Activated CD8-positive, alpha-beta T cell treated with anti-CD3 and anti-CD28 coated beads for 36 hours (primary cell): ENCODE results near the gene CTSZ. TPM values are rescaled to one million over a fixed set of nuclear protein-coding genes. Genes with fewer than 3 reads are reported as not detected.

Source experiments
- ATAC-seq: fragments of 200-7000 bp; cut with Tn5 transposase; one replicate; pipeline ENCODE4 v1.10.0; 2021; ENCODE audit warnings: mild to moderate bottlenecking, moderate library complexity
- CTCF ChIA-PET: fragments of 350-600 bp; sonication (Branson Sonifier 250); formaldehyde crosslinking; loops from one replicate; lab custom pipeline; 2021; ENCODE audit warnings: antibody characterized with exemption; lab: Charles Lee
- POLR2A ChIA-PET: fragments of 350-600 bp; sonication (Branson Sonifier 250); formaldehyde crosslinking; loops from one replicate; lab custom pipeline; 2021; ENCODE audit warnings: antibody characterized with exemption; lab: Charles Lee
- DNase-seq: peaks from one replicate; pipeline ENCODE4 v3.0.0-alpha.2; 2020
- H3K27ac Mint-ChIP-seq: one replicate; pipeline ENCODE4 v1.8.0; 2021; ENCODE audit warnings: mild to moderate bottlenecking, mixed read lengths
- H3K27me3 Mint-ChIP-seq: one replicate; pipeline ENCODE4 v1.8.0; 2021; ENCODE audit warnings: mixed read lengths
- H3K36me3 Mint-ChIP-seq: one replicate; pipeline ENCODE4 v1.8.0; 2021; ENCODE audit warnings: low read depth, mixed read lengths
- H3K4me1 Mint-ChIP-seq: one replicate; pipeline ENCODE4 v1.8.0; 2021; ENCODE audit warnings: low read depth, mixed read lengths
- H3K4me3 Mint-ChIP-seq: one replicate; pipeline ENCODE4 v1.8.0; 2021; ENCODE audit warnings: mild to moderate bottlenecking, moderate library complexity, mixed read lengths
- H3K9me3 Mint-ChIP-seq: one replicate; pipeline ENCODE4 v1.8.0; 2021; ENCODE audit warnings: mixed read lengths
- CTCF ChIP-seq: fragments of 200-600 bp; IDR thresholded peaks from one replicate; pipeline ENCODE4 v1.8.0; 2022; ENCODE audit warnings: antibody characterized with exemption, mild to moderate bottlenecking
- intact Hi-C: fragments of 100-400 bp; cut with micrococcal nuclease; formaldehyde crosslinking; loops from one replicate; pipeline ENCODE4 v1.10.0; 2022
- total RNA-seq, 2 experiments: library from RNA; stranded (reverse); gene quantifications; one replicate each; pipeline ENCODE4 v1.2.3, GENCODE V29; 2021

CTSZ gene
- total RNA-seq, 2 experiments from 2014 or later, result 17.9 to 18.4 TPM

- peaks cover 26% of the 10 kb centered on the region for H3K4me1 Mint-ChIP-seq
- H3K36me3 Mint-ChIP-seq, result peaks cover 16% of the 10 kb centered on the region
- no peaks in the 10 kb centered on the region for H3K9me3 Mint-ChIP-seq
- POLR2A ChIA-PET, result interaction anchor here (1.4 kb wide), 1 partner anchor 19 kb away, joined by 4 read pairs; no protein-coding TSS in a partner anchor
- intact Hi-C loops, result no loop called here
- H3K4me3 Mint-ChIP-seq, result no peak overlapping the region
- DNase-seq (no peak), ATAC-seq (no peak)
- CTCF ChIA-PET, result no interaction called here
- no peak overlapping the region for H3K27ac Mint-ChIP-seq
- no peak for TF ChIP-seq CTCF
- H3K27me3 Mint-ChIP-seq, result no peaks in the 10 kb centered on the region
Observed at GRCh38 chr20:59001449-59002171, 5.4 kb downstream of the CTSZ start.

- H3K27me3 Mint-ChIP-seq, result no peaks in the 10 kb centered on the region
- H3K36me3 Mint-ChIP-seq, result peaks cover 21% of the 10 kb centered on the region
- DNase-seq (no peak), ATAC-seq (no peak)
- H3K27ac Mint-ChIP-seq, result no peak overlapping the region
- intact Hi-C loops, result no loop called here
- H3K9me3 Mint-ChIP-seq, result no peaks in the 10 kb centered on the region
- TF ChIP-seq CTCF, result no peak
- H3K4me3 Mint-ChIP-seq, result no peak overlapping the region
- H3K4me1 Mint-ChIP-seq, result peaks cover 22% of the 10 kb centered on the region
- CTCF ChIA-PET, result no interaction called here
- POLR2A ChIA-PET, result interaction anchor here (0.6 to 1.4 kb wide), 2 partner anchors 19 to 84 kb away, joined by 3 to 4 read pairs; no protein-coding TSS in a partner anchor
Observed at GRCh38 chr20:59001068-59001448, 6.0 kb downstream of the CTSZ start.

- CTCF ChIA-PET, result no interaction called here
- POLR2A ChIA-PET, result interaction anchor here (0.6 to 1.5 kb wide), 5 partner anchors 14 to 84 kb away, joined by 3 to 4 read pairs (median 4); no protein-coding TSS in a partner anchor
- H3K27ac Mint-ChIP-seq, result no peak overlapping the region
- ATAC-seq (no peak), DNase-seq (no peak)
- H3K4me3 Mint-ChIP-seq, result no peak overlapping the region
- peaks cover 29% of the 10 kb centered on the region for H3K36me3 Mint-ChIP-seq
- TF ChIP-seq CTCF, result no peak
- peaks cover 17% of the 10 kb centered on the region for H3K4me1 Mint-ChIP-seq
- H3K27me3 Mint-ChIP-seq, result no peaks in the 10 kb centered on the region
- intact Hi-C loops, result no loop called here
- no peaks in the 10 kb centered on the region for H3K9me3 Mint-ChIP-seq
Observed at GRCh38 chr20:59000326-59000725, 6.7 kb downstream of the CTSZ start.

GRCh38 chr20:58998656-58999055, 8.4 kb downstream of the CTSZ start:
- no peak for TF ChIP-seq CTCF
- Mint-ChIP-seq H3K36me3 (peaks cover 34% of the 10 kb centered on the region), H3K4me1 (no peaks in the 10 kb centered on the region), H3K4me3 (no peak overlapping the region), H3K9me3 (no peaks in the 10 kb centered on the region), H3K27ac (no peak overlapping the region), H3K27me3 (no peaks in the 10 kb centered on the region)
- POLR2A ChIA-PET, result interaction anchor here (0.6 to 1.5 kb wide), 4 partner anchors 9 to 110 kb away, joined by 3 to 4 read pairs (median 3); no protein-coding TSS in a partner anchor
- intact Hi-C loops, result no loop called here
- no peak for ATAC-seq
- no peak for DNase-seq
- CTCF ChIA-PET, result interaction anchor here (0.9 kb wide), 1 partner anchor 17 kb away, joined by 4 read pairs; no protein-coding TSS in a partner anchor

GRCh38 chr20:58997141-58997770, 9.8 kb downstream of the CTSZ start:
- ChIA-PET CTCF (no interaction called here), POLR2A (interaction anchor here (1.3 to 2.0 kb wide), 3 partner anchors 11 to 18 kb away, joined by 3 to 13 read pairs (median 5); no protein-coding TSS in a partner anchor)
- Mint-ChIP-seq H3K27ac (no peak overlapping the region), H3K4me3 (no peak overlapping the region), H3K36me3 (peaks cover 39% of the 10 kb centered on the region), H3K9me3 (no peaks in the 10 kb centered on the region), H3K4me1 (no peaks in the 10 kb centered on the region), H3K27me3 (no peaks in the 10 kb centered on the region)
- ATAC-seq (no peak), DNase-seq (no peak)
- TF ChIP-seq CTCF, result no peak
- intact Hi-C loops, result no loop called here
